ENCODE measurements around the gene SRP9. TPM values are rescaled to one million over a fixed set of nuclear protein-coding genes. Genes with fewer than 3 reads are reported as not detected.
A peak's percentile ranks its signal among the peaks of the same experiment; 100 is the strongest.

Gene SRP9, protein sequence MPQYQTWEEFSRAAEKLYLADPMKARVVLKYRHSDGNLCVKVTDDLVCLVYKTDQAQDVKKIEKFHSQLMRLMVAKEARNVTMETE
- 166 TPM for total RNA-seq
- long read RNA-seq, transcript SRP9-203 (4 exons, 1,596 nt): minor isoform, 19 of 246 reads
- long read RNA-seq, transcript SRP9-201 (3 exons, 1,480 nt): major isoform, 200 of 246 reads
- long read RNA-seq, transcript SRP9-204 (3 exons, 377 nt): minor isoform, 6 of 246 reads
- long read RNA-seq, partial matches to known transcripts: 8 of 246 reads
- long read RNA-seq, other reads (novel, unspliced or antisense): 13 of 246 reads

DNA sequence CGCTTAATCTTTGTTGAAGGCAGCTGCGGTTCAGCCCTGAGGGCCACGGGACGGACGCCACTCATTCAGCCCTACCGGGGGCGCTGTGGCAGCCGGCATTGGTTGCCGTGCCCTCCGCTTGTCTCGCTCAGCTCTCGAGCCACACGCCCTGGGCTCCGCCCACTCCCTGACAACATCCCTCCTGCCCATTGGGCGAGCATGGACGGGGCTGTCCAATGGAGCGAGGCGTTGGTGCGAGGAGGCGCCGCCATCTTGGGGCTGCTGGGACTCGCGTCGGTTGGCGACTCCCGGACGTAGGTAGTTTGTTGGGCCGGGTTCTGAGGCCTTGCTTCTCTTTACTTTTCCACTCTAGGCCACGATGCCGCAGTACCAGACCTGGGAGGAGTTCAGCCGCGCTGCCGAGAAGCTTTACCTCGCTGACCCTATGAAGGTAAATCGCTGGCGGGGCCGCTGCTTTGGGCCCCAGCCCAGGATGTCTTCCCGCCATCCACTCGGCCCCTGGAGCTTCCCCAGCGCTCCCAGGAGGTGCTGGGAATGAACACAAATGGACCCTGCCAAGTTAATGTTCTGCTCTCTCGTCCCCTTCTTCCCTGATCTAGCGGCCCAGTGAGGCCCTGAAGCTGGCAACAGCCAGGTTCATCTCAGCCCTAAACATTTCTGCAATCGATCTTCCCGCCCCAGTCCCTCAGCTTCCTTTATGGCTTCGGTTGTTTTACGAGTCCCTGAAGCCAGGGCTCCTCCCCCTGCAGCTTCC, at the start of gene SRP9:
Gene SRP9, plus strand, starts transcription at position 244 of the 754 bp plus-strand sequence. Its CDS starts 115 bp downstream, at position 359.
- no peaks in the 10 kb centered on the region for H3K27me3 ChIP-seq (ENCODE audit: low read depth)
- H3K4me3 ChIP-seq: peak within 1 kb of the TSS; percentile 86
- peak within 1 kb of the TSS; percentile 98 for H3K27ac ChIP-seq
- H3K4me1 ChIP-seq: peaks cover 51% of the 10 kb centered on the region
- DNase-seq: peak; percentile 99
- no peaks in the 10 kb centered on the region for H3K9me3 ChIP-seq
- TF ChIP-seq, protein P1, sequence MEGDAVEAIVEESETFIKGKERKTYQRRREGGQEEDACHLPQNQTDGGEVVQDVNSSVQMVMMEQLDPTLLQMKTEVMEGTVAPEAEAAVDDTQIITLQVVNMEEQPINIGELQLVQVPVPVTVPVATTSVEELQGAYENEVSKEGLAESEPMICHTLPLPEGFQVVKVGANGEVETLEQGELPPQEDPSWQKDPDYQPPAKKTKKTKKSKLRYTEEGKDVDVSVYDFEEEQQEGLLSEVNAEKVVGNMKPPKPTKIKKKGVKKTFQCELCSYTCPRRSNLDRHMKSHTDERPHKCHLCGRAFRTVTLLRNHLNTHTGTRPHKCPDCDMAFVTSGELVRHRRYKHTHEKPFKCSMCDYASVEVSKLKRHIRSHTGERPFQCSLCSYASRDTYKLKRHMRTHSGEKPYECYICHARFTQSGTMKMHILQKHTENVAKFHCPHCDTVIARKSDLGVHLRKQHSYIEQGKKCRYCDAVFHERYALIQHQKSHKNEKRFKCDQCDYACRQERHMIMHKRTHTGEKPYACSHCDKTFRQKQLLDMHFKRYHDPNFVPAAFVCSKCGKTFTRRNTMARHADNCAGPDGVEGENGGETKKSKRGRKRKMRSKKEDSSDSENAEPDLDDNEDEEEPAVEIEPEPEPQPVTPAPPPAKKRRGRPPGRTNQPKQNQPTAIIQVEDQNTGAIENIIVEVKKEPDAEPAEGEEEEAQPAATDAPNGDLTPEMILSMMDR (IDR thresholded peaks at IDR 0.05): peak; percentile 92
- ATAC-seq: peak; percentile 100
- intact Hi-C loops (cut with DNase I): no loop called here
- H3K36me3 ChIP-seq: peaks cover 7% of the 10 kb centered on the region

DNA sequence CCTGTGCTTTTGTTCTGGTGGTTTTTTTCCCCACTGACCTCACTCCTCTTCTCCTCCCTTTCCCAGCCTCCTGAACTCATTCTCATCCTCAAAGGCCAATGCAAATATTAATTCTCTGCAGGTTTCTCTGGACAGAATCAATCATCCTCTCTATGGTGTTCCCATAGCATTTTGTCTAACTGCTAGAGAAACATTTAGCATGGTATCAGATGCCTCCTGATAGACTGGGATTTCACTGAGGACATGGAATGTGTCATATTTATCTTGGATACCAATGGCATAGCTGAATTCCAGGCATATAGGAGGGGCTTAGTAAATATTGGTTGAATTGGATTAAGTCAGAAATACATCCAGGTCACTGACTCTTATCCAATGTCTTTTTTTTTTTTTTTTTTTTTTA, 46.1 kb upstream of the SRP9 start:
- intact Hi-C loops (cut with DNase I): no loop called here
- H3K27me3 ChIP-seq (ENCODE audit: low read depth): no peaks in the 10 kb centered on the region
- TF ChIP-seq, protein P1 (IDR thresholded peaks at IDR 0.05): no peak
- no peaks in the 10 kb centered on the region for H3K9me3 ChIP-seq
- no peak for DNase-seq
- peaks cover 18% of the 10 kb centered on the region for H3K4me1 ChIP-seq
- no peak overlapping the region for H3K27ac ChIP-seq
- no peak for ATAC-seq
- H3K4me3 ChIP-seq: no peak overlapping the region
- H3K36me3 ChIP-seq: no peaks in the 10 kb centered on the region

DNA sequence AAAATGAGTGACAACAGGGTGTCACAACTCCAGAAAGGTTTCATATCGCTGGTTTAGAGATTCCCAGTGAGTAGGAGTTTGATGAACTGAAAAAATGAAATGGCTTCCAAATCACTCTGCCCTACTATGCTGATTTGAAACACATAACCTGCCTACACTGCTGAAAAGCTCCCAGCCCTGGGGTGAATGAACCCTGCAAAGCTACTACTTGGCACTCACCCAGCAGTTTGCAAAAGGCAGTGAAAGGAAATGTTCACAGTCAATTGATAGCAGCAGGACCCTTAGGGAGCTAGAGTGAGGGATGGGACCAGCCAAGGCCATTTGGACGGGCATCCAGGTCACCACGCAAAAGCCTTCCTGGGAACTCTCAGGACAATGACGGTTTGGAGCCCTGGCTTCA, 44.4 kb upstream of the SRP9 start:
- intact Hi-C loops (cut with DNase I): no loop called here

DNA sequence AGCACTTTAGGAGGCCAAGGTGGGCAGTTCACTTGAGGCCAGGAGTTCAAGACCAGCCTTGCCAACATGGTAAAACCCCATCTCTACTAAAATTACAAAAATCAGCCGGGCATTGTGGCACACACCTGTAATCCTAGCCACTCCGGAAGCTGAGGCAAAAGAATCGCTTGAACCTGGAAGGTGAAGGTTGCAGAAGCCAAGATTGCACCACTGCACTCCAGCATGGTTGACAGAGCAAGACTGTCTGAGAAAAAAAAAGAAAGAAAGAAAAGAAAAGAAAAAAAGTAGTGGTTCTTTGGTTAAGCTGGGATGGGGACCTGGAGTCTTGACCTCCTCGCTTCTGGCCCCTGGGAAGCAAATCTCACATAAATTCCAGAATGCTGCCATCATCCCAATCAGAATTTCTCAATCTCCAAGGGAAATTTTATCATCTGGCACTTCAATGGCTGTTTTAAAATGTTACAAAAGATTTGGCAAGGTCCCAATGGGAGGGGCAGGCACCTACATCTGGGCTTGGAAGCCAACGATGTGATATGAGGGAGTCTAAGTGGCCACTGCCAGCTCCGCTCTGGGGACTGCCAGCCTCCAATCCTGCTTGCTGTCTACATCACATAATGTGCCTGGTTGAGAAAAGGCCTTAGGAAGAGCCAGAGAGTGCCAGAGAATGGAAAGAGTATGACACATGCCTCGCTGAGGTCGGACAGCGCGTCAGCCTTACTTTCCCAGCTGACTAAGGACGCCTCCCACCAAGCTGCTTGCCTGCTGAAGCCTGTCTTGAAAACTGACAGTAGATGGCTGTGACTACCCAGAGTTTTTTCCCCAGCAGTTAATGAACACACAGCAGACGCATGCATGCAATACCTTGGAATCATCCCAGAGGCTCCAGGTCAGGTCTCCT, 42.1 kb upstream of the SRP9 start:
- Histone ChIP-seq H3K9me3 (no peaks in the 10 kb centered on the region), H3K36me3 (no peaks in the 10 kb centered on the region), H3K4me1 (peaks cover 27% of the 10 kb centered on the region), H3K4me3 (no peak overlapping the region), H3K27me3 (ENCODE audit: low read depth) (no peaks in the 10 kb centered on the region), H3K27ac (peak overlapping the region; percentile 57)
- ATAC-seq (peak; percentile 86 to 87), DNase-seq (peak; percentile 57)
- intact Hi-C loops (cut with DNase I): no loop called here
- TF ChIP-seq, protein P1 (IDR thresholded peaks at IDR 0.05): no peak

More for the DNA sequence above, 44.4 kb upstream of the SRP9 start:
- H3K9me3 ChIP-seq: no peaks in the 10 kb centered on the region
- no peak overlapping the region for H3K27ac ChIP-seq
- no peaks in the 10 kb centered on the region for H3K27me3 ChIP-seq (ENCODE audit: low read depth)
- DNase-seq: no peak
- no peak for ATAC-seq
- H3K4me1 ChIP-seq: peaks cover 27% of the 10 kb centered on the region
- H3K4me3 ChIP-seq: no peak overlapping the region
- no peaks in the 10 kb centered on the region for H3K36me3 ChIP-seq
- TF ChIP-seq, protein P1 (IDR thresholded peaks at IDR 0.05): no peak

DNA sequence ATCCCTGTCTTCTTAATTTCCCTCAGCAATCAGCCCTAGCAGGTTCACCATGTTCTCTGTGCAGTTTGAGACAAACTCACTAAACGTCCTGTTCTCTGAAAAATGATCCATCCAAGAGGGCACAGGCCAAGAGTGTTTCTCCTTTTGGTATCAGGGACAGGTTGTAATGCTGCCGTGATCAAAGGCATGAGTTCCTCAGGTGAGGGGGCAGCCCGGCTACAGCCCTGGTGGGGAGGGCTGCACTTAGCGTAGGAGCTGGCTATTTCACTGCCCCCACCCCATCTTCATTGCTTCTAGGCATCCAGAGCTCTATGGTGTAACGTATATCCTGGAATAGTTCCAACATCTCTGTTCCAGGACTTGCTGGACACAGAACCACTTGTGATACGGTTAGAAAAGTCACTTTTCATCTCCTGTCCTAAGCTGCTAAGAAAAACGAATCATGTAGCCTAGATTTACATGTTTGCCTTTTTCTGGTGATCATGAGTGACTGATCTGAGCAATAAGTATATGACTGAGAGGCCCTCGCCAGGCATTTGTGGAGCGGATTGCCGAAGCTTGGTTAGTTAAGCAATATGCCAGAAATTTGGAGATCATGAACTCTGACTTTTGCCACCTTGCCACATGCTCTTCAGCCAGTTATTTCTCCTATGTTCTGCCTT, 41.1 kb upstream of the SRP9 start:
- intact Hi-C loops (cut with DNase I): no loop called here
- TF ChIP-seq, protein P1 (IDR thresholded peaks at IDR 0.05): no peak
- peak in 1 of 2 donors; percentile 28 for ATAC-seq
- no peak for DNase-seq
- H3K36me3 ChIP-seq: no peaks in the 10 kb centered on the region
- H3K27me3 ChIP-seq (ENCODE audit: low read depth): no peaks in the 10 kb centered on the region
- H3K9me3 ChIP-seq: no peaks in the 10 kb centered on the region
- H3K27ac ChIP-seq: peak overlapping the region; percentile 57
- no peak overlapping the region for H3K4me3 ChIP-seq
- peaks cover 27% of the 10 kb centered on the region for H3K4me1 ChIP-seq

All from lower lobe of right lung (tissue), 2 donors.